ENCODE results near the gene IFT88.

DNA sequence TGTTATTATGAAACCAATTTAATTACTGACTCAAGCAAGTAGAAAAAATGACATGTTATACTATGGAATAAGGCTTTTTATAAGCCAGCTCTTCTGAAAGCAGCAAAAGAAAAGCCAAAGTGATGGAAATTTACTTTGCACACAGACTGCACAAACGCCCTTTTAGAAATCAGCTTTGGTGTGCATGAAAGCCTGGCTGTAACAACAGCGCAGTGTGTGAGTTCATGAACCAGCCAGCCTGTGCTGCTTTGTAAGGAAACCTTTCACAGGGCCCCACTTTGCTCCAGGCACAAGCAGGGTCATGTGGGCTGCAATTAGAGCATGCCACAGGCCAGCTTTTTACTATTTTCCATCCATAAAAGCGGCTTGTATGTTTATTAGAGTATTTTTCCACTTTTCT lies 13.6 kb upstream of the IFT88 start:
- TF ChIP-seq POLR2AphosphoS5 (IDR thresholded peaks at IDR 0.05; ENCODE audit: low read depth, low read length) (no peak), SIN3A (IDR thresholded peaks at IDR 0.05; ENCODE audit: borderline replicate concordance, insufficient read depth, low read depth, low read length) (no peak)
- TF ChIP-seq, protein P1, sequence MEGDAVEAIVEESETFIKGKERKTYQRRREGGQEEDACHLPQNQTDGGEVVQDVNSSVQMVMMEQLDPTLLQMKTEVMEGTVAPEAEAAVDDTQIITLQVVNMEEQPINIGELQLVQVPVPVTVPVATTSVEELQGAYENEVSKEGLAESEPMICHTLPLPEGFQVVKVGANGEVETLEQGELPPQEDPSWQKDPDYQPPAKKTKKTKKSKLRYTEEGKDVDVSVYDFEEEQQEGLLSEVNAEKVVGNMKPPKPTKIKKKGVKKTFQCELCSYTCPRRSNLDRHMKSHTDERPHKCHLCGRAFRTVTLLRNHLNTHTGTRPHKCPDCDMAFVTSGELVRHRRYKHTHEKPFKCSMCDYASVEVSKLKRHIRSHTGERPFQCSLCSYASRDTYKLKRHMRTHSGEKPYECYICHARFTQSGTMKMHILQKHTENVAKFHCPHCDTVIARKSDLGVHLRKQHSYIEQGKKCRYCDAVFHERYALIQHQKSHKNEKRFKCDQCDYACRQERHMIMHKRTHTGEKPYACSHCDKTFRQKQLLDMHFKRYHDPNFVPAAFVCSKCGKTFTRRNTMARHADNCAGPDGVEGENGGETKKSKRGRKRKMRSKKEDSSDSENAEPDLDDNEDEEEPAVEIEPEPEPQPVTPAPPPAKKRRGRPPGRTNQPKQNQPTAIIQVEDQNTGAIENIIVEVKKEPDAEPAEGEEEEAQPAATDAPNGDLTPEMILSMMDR (IDR thresholded peaks at IDR 0.05): no peak

Measured in Panc1 (cell line).